MM.1S (cell line): ENCODE measurements around the gene PRR35.

Experiments used
- DNase-seq: peaks from one replicate; pipeline ENCODE4 v3.0.0-alpha.2; 2015
- H2AFZ ChIP-seq: fragments of 300-600 bp; sonication (generic); 2 replicates; pipeline ENCODE4 v1.6.0; 2016; ENCODE audit warnings: antibody characterized with exemption, low read length
- H3F3A ChIP-seq: fragments of 300-600 bp; sonication (generic); 2 replicates; pipeline ENCODE4 v1.6.1; 2016; ENCODE audit warnings: mild to moderate bottlenecking, antibody characterized with exemption, low read length, moderate library complexity, mixed read lengths; ENCODE audit not compliant: insufficient read depth
- H3K27ac ChIP-seq: fragments of 300-600 bp; sonication (generic); 2 replicates; pipeline ENCODE4 v1.5.1; 2016; ENCODE audit warnings: mild to moderate bottlenecking, low read length
- H3K27me3 ChIP-seq: fragments of 300-600 bp; sonication (generic); replicated peaks from 2 replicates; pipeline ENCODE4 v1.6.0; 2016; ENCODE audit warnings: low read length; ENCODE audit not compliant: insufficient read depth
- H3K36me3 ChIP-seq: fragments of 300-600 bp; sonication (generic); replicated peaks from 2 replicates; pipeline ENCODE4 v1.6.1; 2016; ENCODE audit warnings: mild to moderate bottlenecking, low read length, mixed read lengths; ENCODE audit not compliant: insufficient read depth
- H3K4me1 ChIP-seq: fragments of 300-600 bp; sonication (generic); 2 replicates; pipeline ENCODE4 v1.6.1; 2016; ENCODE audit warnings: low read length, mixed read lengths
- H3K4me2 ChIP-seq: fragments of 300-600 bp; sonication (generic); 2 replicates; pipeline ENCODE4 v1.6.0; 2016; ENCODE audit warnings: low read depth, low read length
- H3K4me3 ChIP-seq: fragments of 300-600 bp; sonication (generic); 2 replicates; pipeline ENCODE4 v1.5.1; 2016; ENCODE audit warnings: low read length, mixed read lengths
- H3K79me2 ChIP-seq: fragments of 300-600 bp; sonication (generic); 2 replicates; pipeline ENCODE4 v1.6.1; 2016; ENCODE audit warnings: mixed run types, low read length, mixed read lengths
- H3K9ac ChIP-seq: fragments of 300-600 bp; sonication (generic); 2 replicates; pipeline ENCODE4 v1.6.1; 2016; ENCODE audit warnings: low read length, mixed read lengths
- H3K9me2 ChIP-seq: fragments of 300-600 bp; sonication (generic); replicated peaks from 2 replicates; pipeline ENCODE4 v1.6.1; 2016; ENCODE audit warnings: mild to moderate bottlenecking, low read length, mixed read lengths; ENCODE audit not compliant: insufficient read depth
- H3K9me3 ChIP-seq: fragments of 300-600 bp; sonication (generic); replicated peaks from 2 replicates; pipeline ENCODE4 v1.6.1; 2016; ENCODE audit warnings: mild to moderate bottlenecking, low read length, mixed read lengths; ENCODE audit not compliant: insufficient read depth
- H4K20me1 ChIP-seq: fragments of 300-600 bp; sonication (generic); 2 replicates; pipeline ENCODE4 v1.6.1; 2016; ENCODE audit warnings: mild to moderate bottlenecking, low read length, moderate library complexity, mixed read lengths; ENCODE audit not compliant: insufficient read depth
- CTCF ChIP-seq: fragments of 300-600 bp; sonication (generic); IDR thresholded peaks from 2 replicates; pipeline ENCODE4 v1.5.1; 2016; ENCODE audit warnings: antibody characterized with exemption, low read length, mixed read lengths
- EZH2 ChIP-seq: fragments of 300-600 bp; sonication (generic); optimal IDR thresholded peaks from 2 replicates; pipeline ENCODE3; 2017; ENCODE audit warnings: low read depth, mild to moderate bottlenecking, antibody characterized with exemption, low read length, mixed read lengths
- EZH2phosphoT487 ChIP-seq: fragments of 300-600 bp; sonication (generic); IDR thresholded peaks from 2 replicates; pipeline ENCODE4 v1.6.1; 2018; ENCODE audit warnings: antibody characterized with exemption, low read length

PRR35 gene

GRCh38 chr16:539901-540530, 20.2 kb upstream of the PRR35 start:
- H4K20me1 ChIP-seq = no peaks in the 10 kb centered on the region
- H3F3A ChIP-seq = no peaks in the 10 kb centered on the region
- H3K79me2 ChIP-seq = peaks cover 86% of the 10 kb centered on the region
- H3K27ac ChIP-seq = no peak overlapping the region
- H2AFZ ChIP-seq = no peak overlapping the region
- DNase-seq = no peak
- H3K4me3 ChIP-seq = no peak overlapping the region
- H3K27me3 ChIP-seq = no peaks in the 10 kb centered on the region
- H3K9ac ChIP-seq = no peak overlapping the region
- no peaks in the 10 kb centered on the region for H3K36me3 ChIP-seq
- H3K9me3 ChIP-seq = no peaks in the 10 kb centered on the region
- no peak overlapping the region for H3K4me2 ChIP-seq
- TF ChIP-seq CTCF = no peak
- no peak for TF ChIP-seq EZH2
- no peak for TF ChIP-seq EZH2phosphoT487
- no peaks in the 10 kb centered on the region for H3K9me2 ChIP-seq
- no peaks in the 10 kb centered on the region for H3K4me1 ChIP-seq

- no peaks in the 10 kb centered on the region for H3K9me2 ChIP-seq
- H3K79me2 ChIP-seq = peaks cover 84% of the 10 kb centered on the region
- no peaks in the 10 kb centered on the region for H3K36me3 ChIP-seq
- no peak overlapping the region for H2AFZ ChIP-seq
- H3K4me2 ChIP-seq = no peak overlapping the region
- no peaks in the 10 kb centered on the region for H3K27me3 ChIP-seq
- H3K4me1 ChIP-seq = no peaks in the 10 kb centered on the region
- H3K4me3 ChIP-seq = no peak overlapping the region
- H3K9ac ChIP-seq = no peak overlapping the region
- no peak for DNase-seq
- no peaks in the 10 kb centered on the region for H3K9me3 ChIP-seq
- no peaks in the 10 kb centered on the region for H3F3A ChIP-seq
- no peaks in the 10 kb centered on the region for H4K20me1 ChIP-seq
- no peak overlapping the region for H3K27ac ChIP-seq
- no peak for TF ChIP-seq CTCF
- TF ChIP-seq EZH2phosphoT487 = no peak
- TF ChIP-seq EZH2 = no peak
Observed at GRCh38 chr16:540645-541340, 19.4 kb upstream of the PRR35 start.

- Histone ChIP-seq H3F3A (no peaks in the 10 kb centered on the region), H3K27me3 (no peaks in the 10 kb centered on the region), H3K9me2 (no peaks in the 10 kb centered on the region), H3K4me2 (no peak overlapping the region), H3K9ac (no peak overlapping the region), H3K36me3 (no peaks in the 10 kb centered on the region), H3K4me1 (no peaks in the 10 kb centered on the region), H3K27ac (no peak overlapping the region), H3K79me2 (peaks cover 63% of the 10 kb centered on the region), H4K20me1 (no peaks in the 10 kb centered on the region), H3K9me3 (no peaks in the 10 kb centered on the region), H2AFZ (no peak overlapping the region), H3K4me3 (no peak overlapping the region)
- no peak for DNase-seq
- TF ChIP-seq EZH2 (no peak), EZH2phosphoT487 (no peak), CTCF (no peak)
Observed at GRCh38 chr16:543301-544164, 16.7 kb upstream of the PRR35 start.
